Panc1 (cell line): ENCODE measurements around the gene EBLN2. TPM values are rescaled to one million over a fixed set of nuclear protein-coding genes. Genes with fewer than 3 reads are reported as not detected.

ENCODE experiments used
- ATAC-seq: fragments of 200-7000 bp; cut with Tn5 transposase; 2 replicates; pipeline ENCODE4 v1.9.1; 2020; ENCODE audit warnings: mild to moderate bottlenecking, moderate library complexity
- BruUV-seq: library from RNA; stranded (reverse); fragments of 400-500 nt; replicated peaks from 2 replicates; lab custom pipeline; 2021; lab: Mats Ljungman, UMichigan
- CTCF ChIA-PET: fragments of 300-600 bp; sonication (Branson Sonifier 250); formaldehyde crosslinking; loops from one replicate; lab custom pipeline; 2022; ENCODE audit warnings: antibody characterized with exemption; lab: Charles Lee
- POLR2A ChIA-PET: fragments of 300-600 bp; sonication (Branson Sonifier 250); formaldehyde crosslinking; loops from one replicate; lab custom pipeline; 2022; ENCODE audit warnings: antibody characterized with exemption; lab: Charles Lee
- DNase-seq: peaks from one replicate; pipeline ENCODE4 v3.0.0-alpha.2; 2010; ENCODE audit warnings: low read depth, low spot score
- H3K27ac ChIP-seq: 2 replicates; pipeline ENCODE4 v1.5.1; 2011; ENCODE audit warnings: mild to moderate bottlenecking, low read length, inconsistent platforms
- H3K27me3 ChIP-seq: fragments of 200-500 bp; sonication (Bioruptor generic); 2 replicates; pipeline ENCODE4 v1.6.0; 2014; ENCODE audit warnings: low read length, inconsistent platforms; ENCODE audit not compliant: control insufficient read depth, insufficient read depth
- H3K36me3 ChIP-seq: fragments of 200-500 bp; sonication (Bioruptor generic); 2 replicates; pipeline ENCODE4 v1.5.1; 2014; ENCODE audit warnings: inconsistent platforms, mild to moderate bottlenecking, low read length, moderate library complexity; ENCODE audit not compliant: control insufficient read depth, insufficient read depth
- H3K4me1 ChIP-seq: 2 replicates; pipeline ENCODE4 v1.5.1; 2011; ENCODE audit warnings: inconsistent platforms, mild to moderate bottlenecking, low read length, moderate library complexity; ENCODE audit not compliant: control insufficient read depth, insufficient read depth
- H3K4me3 ChIP-seq, 2 experiments: 2 replicates each; pipeline ENCODE4 v1.5.1; 2011 to 2012; ENCODE audit warnings: low read depth in 2 of 2, low read length in 2 of 2, mild to moderate bottlenecking in 2 of 2, inconsistent platforms in 1 of 2, moderate library complexity in 1 of 2
- H3K9me3 ChIP-seq: fragments of 200-500 bp; sonication (Bioruptor generic); 2 replicates; pipeline ENCODE4 v1.5.1; 2014; ENCODE audit warnings: low read depth, mild to moderate bottlenecking, inconsistent platforms, low read length, moderate library complexity; ENCODE audit not compliant: control insufficient read depth, insufficient read depth
- CTCF ChIP-seq: fragments of 450-650 bp; IDR thresholded peaks from 2 replicates; pipeline ENCODE4 v1.5.1; 2017; ENCODE audit warnings: mild to moderate bottlenecking
- POLR2AphosphoS5 ChIP-seq: IDR thresholded peaks from 2 replicates; pipeline ENCODE4 v1.6.1; 2012; ENCODE audit warnings: mild to moderate bottlenecking, low read depth, low read length, moderate library complexity
- REST ChIP-seq, 2 experiments: IDR thresholded peaks; 2 replicates each; pipeline ENCODE4 v1.6.1; 2011 to 2012; ENCODE audit warnings: low read depth in 2 of 2, control low read depth in 1 of 2, low read length in 1 of 2, mild to moderate bottlenecking in 1 of 2, moderate library complexity in 1 of 2; ENCODE audit not compliant: insufficient read depth in 1 of 2
- SIN3A ChIP-seq: IDR thresholded peaks from 2 replicates; pipeline ENCODE4 v1.6.1; 2012; ENCODE audit warnings: low read depth, mild to moderate bottlenecking, low read length, moderate library complexity, borderline replicate concordance; ENCODE audit not compliant: insufficient read depth
- TCF7L2 ChIP-seq: IDR thresholded peaks from 2 replicates; pipeline ENCODE4 v1.6.1; 2011; ENCODE audit warnings: mild to moderate bottlenecking, low read depth, low read length, inconsistent platforms
- in situ Hi-C: cut with HindIII; loops from 2 replicates; pipeline ENCODE4 v1.10.0; 2016; ENCODE audit warnings: low sequenced_read_pairs, low pct_unique_long_range_greater_than_20kb
- intact Hi-C: fragments of 100-400 bp; cut with micrococcal nuclease; formaldehyde crosslinking; loops from one replicate; pipeline ENCODE4 v1.10.0; 2022; ENCODE audit not compliant: unreplicated experiment
- total RNA-seq: library from RNA; stranded (reverse); gene quantifications from one replicate; pipeline ENCODE4 v1.2.1, GENCODE V29; 2021; ENCODE audit not compliant: unreplicated experiment

Gene EBLN2
- total RNA-seq, 1 experiment from 2014 or later: 1.9 TPM

- no peaks in the 10 kb centered on the region for H3K36me3 ChIP-seq
- ChIA-PET CTCF (no interaction called here), POLR2A (no interaction called here)
- no peaks in the 10 kb centered on the region for H3K27me3 ChIP-seq
- DNase-seq (no peak), ATAC-seq (no peak)
- in situ Hi-C loops: no loop called here
- no peak overlapping the region for H3K4me3 ChIP-seq
- no peaks in the 10 kb centered on the region for H3K9me3 ChIP-seq
- intact Hi-C loops: no loop called here
- BruUV-seq: no TSS peak
- no peak for TF ChIP-seq TCF7L2
- TF ChIP-seq SIN3A: no peak
- TF ChIP-seq POLR2AphosphoS5: no peak
- no peak for TF ChIP-seq CTCF
- no peak overlapping the region for H3K27ac ChIP-seq
- H3K4me1 ChIP-seq: no peaks in the 10 kb centered on the region
Observed at GRCh38 chr3:73098026-73098425, 36.6 kb downstream of the EBLN2 start.

GRCh38 chr3:73098873-73099272, 37.4 kb downstream of the EBLN2 start:
- POLR2A ChIA-PET: no interaction called here
- no peak for DNase-seq
- in situ Hi-C loops: no loop called here
- ATAC-seq: no peak
- no peaks in the 10 kb centered on the region for H3K27me3 ChIP-seq
- no peaks in the 10 kb centered on the region for H3K36me3 ChIP-seq
- CTCF ChIA-PET: no interaction called here
- H3K4me1 ChIP-seq: no peaks in the 10 kb centered on the region
- no peak for TF ChIP-seq CTCF
- TF ChIP-seq SIN3A: no peak
- no peak for TF ChIP-seq POLR2AphosphoS5
- no peak for TF ChIP-seq TCF7L2
- TF ChIP-seq REST (IDR thresholded peaks at IDR 0.05; ENCODE audit: insufficient read depth in 1 of 2, low read depth in 2 of 2, low read length in 1 of 2): no peak
- no peak overlapping the region for H3K4me3 ChIP-seq
- BruUV-seq: no TSS peak
- H3K9me3 ChIP-seq: no peaks in the 10 kb centered on the region
- H3K27ac ChIP-seq: no peak overlapping the region
- intact Hi-C loops: no loop called here
